Fibroblast of peridontal ligament (primary cell): Measurements from ENCODE around the gene PTP4A1.
"Not testable (repeated sequence)": the region's sequence is repeated elsewhere in the genome, so short reads cannot be mapped to it uniquely, and the experiment has no call there.

ENCODE experiments used
- DNase-seq: peaks from one replicate; pipeline ENCODE4 v3.0.0-alpha.2; 2010; ENCODE audit errors: extremely low read depth

Gene PTP4A1

GRCh38 chr6:63582579-63583231 lies 10.4 kb downstream of the PTP4A1 start:
- DNase-seq: no peak

GRCh38 chr6:63584125-63584514 lies 11.8 kb downstream of the PTP4A1 start:
- no peak for DNase-seq

GRCh38 chr6:63584566-63584965 lies 12.3 kb downstream of the PTP4A1 start:
- DNase-seq: no peak

DNA sequence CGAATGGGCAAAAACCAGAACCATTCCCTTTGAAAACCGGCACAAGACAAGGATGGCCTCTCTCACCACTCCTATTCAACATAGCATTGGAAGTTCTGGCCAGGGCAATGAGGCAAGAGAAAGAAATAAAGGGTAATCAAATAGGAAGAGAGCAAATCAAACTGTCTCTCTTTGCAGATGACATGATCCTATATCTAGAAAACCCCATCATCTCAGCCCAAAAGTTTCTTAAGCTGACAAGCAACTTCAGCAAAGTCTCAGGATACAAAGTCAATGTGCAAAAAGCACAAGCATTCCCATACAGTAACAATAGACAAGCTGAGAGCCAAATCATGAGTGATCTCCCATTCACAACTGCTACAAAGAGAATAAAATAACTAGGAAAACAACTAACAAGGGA lies 13.4 kb downstream of the PTP4A1 start:
- DNase-seq: not testable (repeated sequence)

DNA sequence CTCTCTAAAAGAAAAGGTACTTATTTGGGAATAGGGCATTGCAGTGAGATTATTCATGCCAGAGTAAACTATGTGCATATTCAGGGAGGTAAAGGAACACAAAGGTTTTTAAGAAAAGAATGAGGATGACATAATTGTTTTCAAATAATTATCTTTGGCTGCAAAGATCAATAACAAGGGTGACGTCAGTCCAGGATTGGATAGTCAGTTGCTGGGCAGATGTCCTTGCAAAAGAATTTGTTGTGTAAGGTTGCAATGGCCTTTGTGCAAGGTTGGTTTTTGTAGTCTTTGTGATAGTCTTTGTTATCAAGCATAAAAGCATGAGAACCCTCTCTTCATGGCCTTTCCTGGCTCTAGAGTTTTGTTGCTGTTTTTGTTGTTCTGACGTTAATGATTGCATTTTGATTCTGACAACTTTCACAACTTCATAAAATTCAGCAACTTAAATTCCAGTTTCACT lies 17.7 kb downstream of the PTP4A1 start:
- DNase-seq: no peak

DNA sequence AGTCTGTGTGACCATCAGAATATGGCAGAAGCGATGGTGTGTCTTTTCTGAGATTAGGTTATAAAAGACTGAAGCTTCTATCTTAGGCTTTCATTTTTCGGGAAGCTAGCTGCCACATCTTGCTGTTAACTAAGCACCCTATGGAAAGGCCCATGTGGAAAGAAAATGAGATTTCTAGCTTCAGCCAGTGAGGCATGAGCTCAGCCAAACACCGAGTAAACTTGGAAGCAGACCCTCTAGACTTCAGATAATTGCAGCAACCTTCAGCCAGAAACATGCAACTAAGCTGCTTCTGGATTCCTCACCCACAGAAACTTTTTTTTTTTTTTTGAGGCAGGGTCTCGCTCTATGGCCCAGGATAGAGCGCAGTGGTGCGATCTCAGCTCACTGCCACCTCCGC lies 20.6 kb downstream of the PTP4A1 start:
- no peak for DNase-seq

GRCh38 chr6:63597141-63598048 lies 25.1 kb downstream of the PTP4A1 start:
- peak; percentile 31 for DNase-seq

- peak; percentile 58 for DNase-seq
Observed at GRCh38 chr6:63598049-63599036, 26.1 kb downstream of the PTP4A1 start.

DNA sequence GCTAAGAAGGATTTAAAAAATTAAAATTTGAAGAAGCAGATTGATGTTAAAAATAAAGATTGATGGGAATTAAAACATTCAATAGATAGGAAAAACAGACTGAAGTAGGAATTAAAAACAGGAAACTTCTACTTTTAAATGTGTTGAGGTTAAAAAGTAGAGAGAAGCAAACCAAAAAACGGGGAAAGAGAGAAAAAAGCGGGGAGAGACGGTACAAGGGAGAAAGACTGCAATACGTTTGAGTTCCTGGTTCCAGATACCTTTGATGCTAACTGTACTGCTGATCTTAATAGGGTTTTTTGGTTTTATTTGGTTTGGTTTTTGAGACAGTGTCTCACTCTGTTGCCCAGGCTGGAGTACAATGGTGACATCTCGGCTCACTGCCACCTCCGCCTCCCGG lies 27.0 kb downstream of the PTP4A1 start:
- DNase-seq: no peak

DNA sequence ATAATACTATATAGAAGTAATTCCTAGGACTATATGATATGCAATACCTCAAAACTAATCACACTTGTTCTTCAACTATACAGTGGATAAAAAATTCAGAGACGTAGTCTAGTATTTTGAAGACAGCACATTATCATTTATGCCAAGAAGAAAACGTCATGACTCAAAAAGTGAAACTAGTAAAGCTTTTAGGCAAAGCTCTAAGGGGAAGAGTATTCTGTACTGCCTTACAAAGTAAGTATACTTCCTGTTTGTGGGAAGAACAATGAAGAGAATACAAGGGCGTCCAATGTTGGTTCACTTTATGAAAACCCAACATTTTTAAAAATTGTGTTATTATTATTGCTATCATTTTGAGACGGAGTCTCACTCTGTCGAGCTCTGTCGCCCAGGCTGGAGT lies 27.9 kb downstream of the PTP4A1 start:
- DNase-seq: no peak

DNA sequence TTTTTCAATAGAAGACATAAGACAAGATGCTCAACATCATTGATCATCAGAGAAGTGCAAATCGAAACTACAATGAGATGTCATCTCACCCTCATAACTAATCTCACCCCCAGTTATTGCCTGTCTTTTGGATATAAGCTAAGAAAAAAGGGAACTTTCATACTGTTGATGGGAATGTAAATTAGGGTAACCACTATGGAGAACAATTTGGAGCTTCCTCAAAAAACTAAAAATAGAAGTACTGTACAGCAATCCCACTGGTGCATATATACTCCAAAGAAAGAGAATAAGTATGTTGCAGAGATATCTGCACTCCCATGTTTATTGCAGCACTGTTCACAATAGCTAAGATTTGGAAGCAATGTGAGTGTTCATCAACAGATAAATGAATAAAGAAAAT lies 37.0 kb downstream of the PTP4A1 start:
- no peak for DNase-seq

GRCh38 chr6:63610944-63611343 lies 38.7 kb downstream of the PTP4A1 start:
- DNase-seq: no peak

DNA sequence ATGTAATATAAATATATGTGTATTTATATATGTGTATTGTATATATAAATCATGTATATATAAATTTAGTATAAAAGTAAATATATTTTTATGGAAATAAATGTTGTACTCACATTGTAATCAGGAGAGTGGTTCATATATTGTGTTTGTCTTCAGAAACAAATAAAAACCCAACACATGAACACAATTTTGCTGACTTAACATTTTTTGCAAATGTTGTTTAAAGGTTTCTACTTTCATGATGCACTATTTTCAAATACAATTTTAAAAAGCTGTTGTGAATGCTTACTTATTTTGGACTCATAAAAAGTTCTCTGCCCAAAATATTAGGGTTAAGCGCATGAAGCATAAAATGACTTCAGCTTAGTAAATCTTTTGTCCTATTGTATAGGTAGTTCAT lies 39.3 kb downstream of the PTP4A1 start:
- DNase-seq: no peak

GRCh38 chr6:63615590-63615989 lies 43.3 kb downstream of the PTP4A1 start:
- DNase-seq: peak; percentile 7
